Central memory CD4-positive, alpha-beta T cell (primary cell): ENCODE data around the gene EIF3C.
"Not testable (repeated sequence)": the region's sequence is repeated elsewhere in the genome, so short reads cannot be mapped to it uniquely, and the experiment has no call there.

Experiments used
- DNase-seq: peaks from one replicate; pipeline ENCODE4 v3.0.0; 2022
- total RNA-seq, 3 experiments: gene quantifications; one replicate each; lab custom pipeline; 2026; lab: John Stamatoyannopoulos, UW

EIF3C gene, protein sequence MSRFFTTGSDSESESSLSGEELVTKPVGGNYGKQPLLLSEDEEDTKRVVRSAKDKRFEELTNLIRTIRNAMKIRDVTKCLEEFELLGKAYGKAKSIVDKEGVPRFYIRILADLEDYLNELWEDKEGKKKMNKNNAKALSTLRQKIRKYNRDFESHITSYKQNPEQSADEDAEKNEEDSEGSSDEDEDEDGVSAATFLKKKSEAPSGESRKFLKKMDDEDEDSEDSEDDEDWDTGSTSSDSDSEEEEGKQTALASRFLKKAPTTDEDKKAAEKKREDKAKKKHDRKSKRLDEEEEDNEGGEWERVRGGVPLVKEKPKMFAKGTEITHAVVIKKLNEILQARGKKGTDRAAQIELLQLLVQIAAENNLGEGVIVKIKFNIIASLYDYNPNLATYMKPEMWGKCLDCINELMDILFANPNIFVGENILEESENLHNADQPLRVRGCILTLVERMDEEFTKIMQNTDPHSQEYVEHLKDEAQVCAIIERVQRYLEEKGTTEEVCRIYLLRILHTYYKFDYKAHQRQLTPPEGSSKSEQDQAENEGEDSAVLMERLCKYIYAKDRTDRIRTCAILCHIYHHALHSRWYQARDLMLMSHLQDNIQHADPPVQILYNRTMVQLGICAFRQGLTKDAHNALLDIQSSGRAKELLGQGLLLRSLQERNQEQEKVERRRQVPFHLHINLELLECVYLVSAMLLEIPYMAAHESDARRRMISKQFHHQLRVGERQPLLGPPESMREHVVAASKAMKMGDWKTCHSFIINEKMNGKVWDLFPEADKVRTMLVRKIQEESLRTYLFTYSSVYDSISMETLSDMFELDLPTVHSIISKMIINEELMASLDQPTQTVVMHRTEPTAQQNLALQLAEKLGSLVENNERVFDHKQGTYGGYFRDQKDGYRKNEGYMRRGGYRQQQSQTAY
- 4.1 to 24.1 (median 6.7) reads per million in 3 experiments for total RNA-seq

DNA sequence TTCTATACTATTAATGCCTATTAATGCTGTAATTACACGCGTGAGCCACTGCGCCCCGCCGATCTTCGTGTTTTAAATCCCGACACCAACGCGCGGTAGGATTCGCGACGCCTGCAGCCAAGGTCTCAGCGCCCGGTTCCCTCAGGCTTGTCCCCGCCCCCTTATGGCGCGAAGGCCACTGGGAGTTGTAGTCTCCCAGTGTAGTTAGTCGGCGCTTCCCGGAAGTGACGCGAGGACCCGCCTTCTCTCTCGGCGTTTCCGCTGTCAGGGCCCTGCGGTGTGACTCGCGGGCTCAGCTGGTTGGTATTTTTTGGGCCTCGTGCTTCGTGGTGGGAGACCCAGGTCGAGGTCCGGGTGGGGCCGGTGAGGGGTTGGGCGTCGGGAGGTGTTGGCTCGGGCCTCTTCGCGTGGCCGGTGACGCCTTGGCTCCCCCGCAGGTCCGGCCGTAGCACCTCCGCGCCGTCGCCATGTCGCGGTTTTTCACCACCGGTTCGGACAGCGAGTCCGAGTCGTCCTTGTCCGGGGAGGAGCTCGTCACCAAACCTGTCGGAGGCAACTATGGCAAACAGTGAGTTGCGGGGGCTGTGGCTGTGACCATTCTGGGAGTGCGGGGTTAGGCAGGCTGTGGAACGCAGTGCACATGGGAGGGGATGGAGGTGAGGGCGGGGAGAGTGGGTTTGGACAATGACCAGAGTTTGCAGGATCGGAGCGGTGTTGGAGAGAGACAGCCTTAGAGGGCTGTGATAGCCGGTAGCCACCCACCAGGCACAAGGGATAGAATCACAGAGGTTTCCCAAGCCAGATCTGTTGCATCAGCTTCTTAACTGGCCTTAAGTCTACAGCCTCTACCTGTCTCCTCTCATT, at the start of gene EIF3C:
Gene EIF3C, plus strand, starts transcription at position 245 of the 864 bp plus-strand sequence. Its CDS starts 223 bp downstream, at position 468.
- not testable (repeated sequence) for DNase-seq

DNA sequence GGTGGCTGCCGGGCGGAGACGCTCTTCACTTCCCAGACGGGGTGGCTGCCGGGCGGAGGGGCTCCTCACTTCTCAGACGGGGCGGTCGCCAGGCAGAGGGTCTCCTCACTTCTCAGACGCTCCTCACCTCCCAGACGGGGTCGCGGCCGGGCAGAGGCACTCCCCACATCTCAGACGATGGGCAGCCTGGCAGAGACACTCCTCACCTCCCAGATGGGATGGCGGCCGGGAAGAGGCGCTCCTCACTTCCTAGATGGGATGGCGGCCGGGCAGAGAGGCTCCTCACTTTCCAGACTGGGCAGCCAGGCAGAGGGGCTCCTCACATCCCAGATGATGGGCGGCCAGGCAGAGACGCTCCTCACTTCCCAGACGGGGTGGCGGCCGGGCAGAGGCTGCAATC, 45.0 kb upstream of the EIF3C start:
- not testable (repeated sequence) for DNase-seq

DNA sequence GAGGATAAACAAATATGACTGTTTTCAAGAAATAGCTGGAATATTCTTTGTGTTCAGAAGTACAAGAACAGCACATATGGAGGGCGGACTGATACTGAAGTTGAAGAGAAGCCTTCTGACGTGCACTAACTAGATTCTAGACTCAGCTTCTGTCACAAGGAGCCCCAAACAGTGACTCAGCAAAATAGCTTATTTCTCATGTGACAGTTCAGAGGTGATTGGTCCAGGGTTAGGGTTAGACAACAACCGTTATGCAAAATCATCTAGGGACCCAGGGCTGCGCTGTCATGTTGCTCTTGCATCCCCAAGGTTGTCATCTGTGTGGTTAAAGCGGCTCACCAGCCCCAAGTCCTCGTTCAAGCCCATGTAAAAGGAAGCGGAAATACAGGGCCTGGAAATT, 43.8 kb upstream of the EIF3C start:
- not testable (repeated sequence) for DNase-seq

DNA sequence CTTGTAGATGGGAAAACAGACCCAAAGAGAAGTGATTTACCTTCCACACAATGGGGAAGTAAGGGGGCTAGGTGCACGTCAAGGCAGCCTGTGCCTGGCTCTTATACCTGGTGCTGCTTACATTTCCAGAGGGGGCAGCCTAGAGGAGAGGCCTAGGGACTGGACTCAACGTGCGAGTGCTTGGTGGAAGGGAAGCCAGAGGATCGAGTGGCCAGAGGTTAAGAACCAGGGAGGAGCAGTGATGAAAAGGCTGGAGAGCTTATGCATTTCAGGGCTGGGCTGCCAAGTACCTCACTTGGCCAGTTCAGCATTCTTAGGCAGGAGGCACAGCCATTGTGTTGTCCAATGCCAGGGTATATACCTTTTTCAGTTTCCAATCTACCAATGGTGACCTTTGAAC, 43.1 kb upstream of the EIF3C start:
- DNase-seq = not testable (repeated sequence)

DNA sequence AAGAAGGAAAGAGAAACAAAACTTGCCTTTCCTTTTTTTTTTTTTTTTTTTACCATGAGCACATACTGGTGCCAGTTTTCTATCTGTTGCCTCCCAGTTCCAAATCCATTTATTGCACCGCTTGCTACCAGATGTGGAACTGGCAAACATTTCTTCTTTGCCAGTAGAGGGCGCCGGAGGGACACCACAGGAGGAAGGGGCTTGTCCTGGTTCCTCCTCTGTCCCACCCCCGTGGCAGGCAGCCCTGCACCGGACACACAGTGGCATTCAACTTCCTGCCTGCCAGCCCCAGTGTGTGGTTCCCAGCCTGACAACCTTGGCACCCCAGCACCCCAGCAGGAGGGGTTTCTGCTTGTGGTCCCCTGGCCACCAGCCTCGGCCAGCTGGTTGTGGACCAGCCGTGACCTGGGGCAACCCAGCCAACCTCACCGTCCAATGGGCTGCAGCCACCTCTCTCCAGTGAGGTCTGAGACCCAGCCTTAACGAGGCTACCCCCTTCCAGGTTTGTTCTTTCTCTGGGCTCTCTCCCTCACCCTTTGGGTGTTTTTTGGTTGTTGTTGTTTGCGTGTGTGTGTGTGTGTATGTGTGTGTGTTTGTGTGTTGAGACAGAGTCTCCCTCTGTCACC, 22.8 kb upstream of the EIF3C start:
- not testable (repeated sequence) for DNase-seq

DNA sequence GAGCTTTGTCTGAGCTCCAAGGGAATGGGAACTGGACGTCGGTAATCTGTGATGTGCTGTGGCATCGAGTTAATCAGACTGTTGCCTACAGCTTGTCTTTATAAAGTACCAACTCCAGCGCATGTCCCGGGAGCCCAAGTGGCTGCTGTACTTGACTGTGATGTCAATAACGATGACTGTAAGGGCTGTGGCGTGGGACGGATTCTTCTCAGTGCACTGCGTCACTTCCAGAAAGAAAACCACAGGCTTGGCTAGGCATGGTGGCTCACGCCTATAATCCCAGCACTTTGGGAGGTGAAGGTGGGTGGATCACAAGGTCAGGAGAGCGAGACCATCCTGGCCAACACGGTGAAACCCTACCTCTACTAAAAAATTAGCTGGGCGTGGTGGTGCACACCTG, 21.8 kb upstream of the EIF3C start:
- DNase-seq = not testable (repeated sequence)

DNA sequence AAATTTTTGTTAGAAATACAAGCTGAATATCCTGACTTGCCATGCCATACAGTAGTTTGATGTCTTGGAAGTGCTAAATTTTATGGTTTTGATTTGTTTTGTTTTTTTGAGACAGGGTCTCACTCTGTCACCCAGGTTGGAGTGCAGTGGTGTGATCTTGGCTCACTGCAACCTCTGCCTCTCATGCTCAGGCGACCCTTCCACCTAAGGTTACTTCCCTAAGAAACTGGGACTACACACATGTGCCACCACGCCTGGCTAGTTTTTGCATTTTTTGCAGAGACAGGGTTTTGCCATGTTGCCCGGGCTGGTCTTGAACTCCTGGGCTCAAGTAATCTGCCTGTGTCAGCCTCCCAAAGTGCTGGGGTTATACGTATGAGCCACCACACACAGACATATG, 19.5 kb upstream of the EIF3C start:
- not testable (repeated sequence) for DNase-seq

DNA sequence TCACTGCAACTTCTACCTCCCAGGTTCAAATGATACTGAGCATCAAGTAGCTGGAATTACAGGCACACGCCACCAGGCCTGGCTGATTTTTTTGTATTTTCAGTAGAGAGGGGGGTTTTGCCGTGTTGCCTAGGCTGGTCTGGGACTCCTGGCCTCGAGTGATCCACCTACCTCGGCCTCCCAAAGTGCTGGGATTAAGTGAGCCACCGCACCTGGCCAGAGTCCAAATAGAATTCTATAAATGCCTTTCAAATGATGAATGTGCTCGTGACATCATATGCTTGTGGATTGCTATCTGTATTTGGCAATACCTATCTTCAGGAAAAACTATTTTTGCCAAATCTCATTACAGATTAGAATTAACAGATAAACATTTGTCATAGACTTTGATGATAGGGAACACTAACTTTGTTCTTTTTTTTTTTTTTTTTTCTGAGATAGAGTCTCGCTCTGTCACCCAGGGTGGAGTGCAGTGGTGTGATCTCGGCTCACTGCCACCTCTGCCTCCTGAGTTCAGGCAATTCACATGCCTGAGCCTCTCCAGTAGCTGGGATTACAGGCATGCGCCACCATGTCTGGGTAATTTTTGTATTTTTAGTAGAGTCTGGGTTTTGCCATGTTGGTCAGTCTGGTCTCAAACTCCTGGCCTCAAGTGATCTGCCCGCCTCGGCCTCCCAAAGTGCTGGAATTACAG, 17.9 kb upstream of the EIF3C start:
- DNase-seq = not testable (repeated sequence)

DNA sequence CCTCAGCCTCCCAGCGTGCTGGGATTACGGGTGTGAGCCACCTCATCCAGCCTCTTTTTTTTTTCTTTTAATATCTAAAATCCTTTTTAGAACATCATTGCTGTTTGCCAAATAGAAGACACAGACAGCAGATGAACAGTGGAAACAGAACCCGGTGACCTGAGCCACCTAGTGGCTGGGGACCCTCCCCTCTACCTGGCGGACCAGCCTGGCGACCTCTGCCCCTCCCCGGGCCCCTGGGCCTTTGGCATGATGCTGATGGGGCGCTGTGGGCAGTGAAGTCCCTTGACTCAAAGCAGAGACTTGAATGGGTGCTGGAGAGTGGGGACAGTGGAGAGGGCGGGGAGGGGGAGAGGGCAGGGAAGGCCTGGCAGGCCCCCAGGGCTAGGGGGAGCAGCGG, 11.5 kb upstream of the EIF3C start:
- not testable (repeated sequence) for DNase-seq

DNA sequence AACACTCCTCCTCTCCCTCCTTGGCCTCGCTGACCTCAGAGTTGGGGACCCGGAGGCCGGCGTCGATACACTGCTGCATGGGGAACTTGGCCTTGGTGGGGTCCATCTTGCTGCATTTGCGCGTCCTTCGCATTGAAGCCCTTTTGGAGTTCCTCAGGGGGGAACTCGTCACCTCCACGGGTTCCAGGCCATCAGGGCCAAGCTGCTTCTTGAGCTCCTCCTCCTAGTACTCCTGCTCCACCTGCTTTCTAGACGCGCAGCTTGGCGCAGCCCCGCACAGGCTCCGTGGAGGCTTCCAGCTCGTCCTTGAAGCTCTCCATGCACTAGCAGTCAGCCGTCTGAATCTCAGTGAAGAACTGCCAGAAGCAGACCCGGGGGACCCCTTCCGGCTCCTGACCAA, 10.9 kb upstream of the EIF3C start:
- not testable (repeated sequence) for DNase-seq

DNA sequence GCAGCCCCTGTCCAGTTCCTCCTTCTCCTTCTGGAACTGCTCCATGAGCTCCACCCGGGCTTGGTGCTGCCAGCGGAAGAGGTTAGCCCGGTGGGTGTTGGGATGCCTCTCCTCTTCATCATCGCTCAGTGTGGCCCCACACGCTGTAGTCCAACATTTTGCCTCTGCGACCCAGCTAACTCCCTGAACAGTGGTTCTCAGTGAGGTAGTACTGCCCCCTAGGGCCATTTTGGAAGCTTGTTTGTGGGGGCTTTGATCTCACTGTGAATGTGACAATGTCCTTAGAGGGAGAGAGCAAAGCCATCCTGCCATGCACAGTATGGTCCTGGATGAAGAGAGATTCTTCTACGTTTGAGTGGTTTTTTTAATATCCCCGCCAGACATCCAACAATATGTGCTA, 9.9 kb upstream of the EIF3C start:
- DNase-seq = not testable (repeated sequence)

DNA sequence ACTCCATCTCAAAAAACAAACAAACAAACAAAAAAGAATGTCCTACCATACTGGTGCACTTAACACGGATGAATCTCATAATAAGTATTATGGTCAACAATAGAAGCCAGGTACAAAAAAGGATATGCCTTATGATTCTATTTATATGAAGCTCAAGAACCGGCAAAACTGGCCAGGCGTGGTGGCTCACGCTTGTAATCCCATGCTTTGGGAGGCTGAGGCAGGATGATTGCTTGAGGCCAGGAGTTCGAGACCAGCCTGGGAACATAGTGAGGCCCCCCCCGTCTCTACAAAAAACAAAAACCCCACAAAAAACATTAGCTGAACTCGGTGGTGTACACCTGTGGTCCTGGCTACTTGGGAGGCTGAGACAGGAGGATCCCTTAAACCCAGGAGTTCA, 7.0 kb upstream of the EIF3C start:
- DNase-seq = not testable (repeated sequence)

DNA sequence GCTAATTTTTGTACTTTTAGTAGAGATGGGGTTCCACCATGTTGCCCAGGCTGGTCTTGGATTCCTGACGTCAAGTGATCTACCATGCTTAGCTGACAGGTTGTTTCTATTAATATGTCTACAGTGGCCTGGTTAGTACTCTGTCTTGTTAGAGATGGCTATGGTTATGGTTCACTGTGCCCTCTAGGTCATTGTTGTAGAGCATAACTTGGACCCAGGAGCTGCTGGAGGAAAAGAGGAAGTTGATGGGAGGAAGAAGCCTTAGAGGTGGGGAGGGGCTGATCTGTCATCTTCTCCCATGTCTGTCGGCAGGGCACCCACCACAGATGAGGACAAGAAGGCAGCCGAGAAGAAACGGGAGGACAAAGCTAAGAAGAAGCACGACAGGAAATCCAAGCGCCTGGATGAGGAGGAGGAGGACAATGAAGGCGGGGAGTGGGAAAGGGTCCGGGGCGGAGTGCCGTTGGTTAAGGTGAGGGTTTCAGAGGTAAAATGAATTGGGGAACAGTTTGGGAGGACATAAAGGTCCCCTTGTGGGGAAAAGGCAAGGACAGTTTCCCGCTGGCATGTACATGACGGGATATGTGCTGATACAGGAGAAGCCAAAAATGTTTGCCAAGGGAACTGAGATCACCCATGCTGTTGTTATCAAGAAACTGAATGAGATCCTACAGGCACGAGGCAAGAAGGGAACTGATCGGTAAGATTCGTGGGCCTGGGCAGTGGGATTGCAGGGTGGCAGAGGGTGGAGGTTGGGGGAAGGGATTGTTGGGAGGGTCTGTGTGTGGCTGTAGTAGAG, 11.8 kb downstream of the EIF3C start:
- not testable (repeated sequence) for DNase-seq

DNA sequence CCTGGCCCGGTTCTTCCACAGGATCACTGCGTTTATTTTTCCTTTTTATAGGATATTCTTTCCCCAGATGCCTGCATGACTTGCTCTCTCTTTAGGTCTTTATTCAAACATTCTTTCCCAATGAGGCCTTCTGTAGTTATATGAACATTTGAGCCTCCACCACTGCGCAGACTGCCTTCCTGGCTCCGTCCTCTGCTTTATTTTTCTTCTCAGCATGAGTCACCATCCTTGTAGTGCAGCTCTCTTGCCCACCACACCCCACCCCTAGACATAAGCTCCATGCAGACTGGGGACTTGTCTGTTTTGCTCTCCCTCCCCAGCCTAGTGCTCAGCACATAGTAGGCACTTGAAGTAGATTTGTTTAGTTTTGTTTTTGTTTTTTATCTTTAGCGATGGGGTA, 20.0 kb downstream of the EIF3C start:
- DNase-seq = not testable (repeated sequence)

DNA sequence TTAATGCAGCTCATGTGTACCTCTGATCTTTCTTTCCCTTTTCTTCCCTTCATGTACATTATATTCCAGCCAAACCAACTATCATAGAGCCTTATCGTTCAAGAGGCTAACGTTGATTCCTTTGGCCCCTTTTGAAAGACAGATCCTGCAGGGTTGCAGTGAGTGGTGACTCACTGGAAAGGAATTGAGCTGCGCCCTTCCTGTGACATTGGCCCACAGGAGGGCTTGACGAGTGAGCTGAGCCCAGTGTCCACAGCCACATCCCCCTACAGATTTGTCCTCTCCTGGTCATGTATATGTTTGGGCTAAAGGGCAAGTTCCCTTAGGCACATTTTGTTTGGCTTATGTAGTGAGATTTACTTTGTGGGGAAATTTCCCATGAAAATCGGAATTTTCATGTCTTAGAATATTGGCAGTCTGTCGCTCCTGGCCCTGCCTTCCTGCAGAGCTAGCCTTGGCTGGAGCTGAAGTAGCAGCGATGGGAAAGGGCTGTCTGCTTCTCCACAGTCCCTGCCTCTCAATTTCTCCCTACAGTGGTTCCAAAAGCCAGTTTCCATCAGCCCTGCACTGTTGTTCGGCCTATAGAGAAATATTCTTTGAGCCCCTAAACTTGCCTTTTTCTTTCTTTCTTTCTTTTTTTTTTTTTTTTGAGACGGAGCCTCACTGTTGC, 21.3 kb downstream of the EIF3C start:
- not testable (repeated sequence) for DNase-seq

DNA sequence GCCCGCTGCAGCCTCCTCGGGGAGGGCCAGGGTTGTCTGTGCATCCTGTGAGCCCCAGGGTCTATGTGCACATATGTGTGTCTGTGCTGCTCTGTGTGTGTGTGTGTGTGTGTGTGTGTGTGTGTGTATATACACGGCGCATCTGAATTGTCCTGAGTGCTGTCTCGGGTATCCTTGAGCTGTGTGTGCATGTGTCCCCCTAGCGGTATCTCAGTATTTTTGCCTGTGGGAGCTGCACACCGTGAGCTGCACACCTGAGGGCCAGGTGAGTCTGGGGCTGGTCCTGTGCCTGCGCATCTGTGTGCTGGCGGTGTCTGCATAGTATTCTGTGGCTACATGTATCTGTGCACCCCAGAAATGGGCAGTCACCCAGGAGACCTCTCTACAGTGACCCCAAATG, 28.5 kb downstream of the EIF3C start:
- not testable (repeated sequence) for DNase-seq

DNA sequence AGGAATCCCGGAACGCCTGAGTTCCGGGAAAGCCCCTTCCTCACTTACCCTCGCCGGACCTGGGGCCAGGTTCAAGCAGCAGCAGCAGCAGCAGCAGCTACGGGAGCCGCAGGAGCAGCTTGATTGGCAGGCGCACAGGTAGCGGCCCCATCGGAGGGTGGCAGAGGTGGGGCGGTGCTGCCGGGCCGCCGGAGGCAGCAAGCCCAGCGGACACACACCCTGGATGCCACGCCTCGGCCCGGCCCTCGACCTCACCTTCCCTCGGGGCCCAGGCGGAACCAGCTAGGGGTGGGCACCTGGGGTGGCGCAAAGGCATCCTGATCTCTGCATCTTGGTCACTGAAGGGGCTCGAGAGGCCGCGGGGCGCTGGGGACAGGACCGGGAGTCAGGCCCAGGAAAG, 29.4 kb downstream of the EIF3C start:
- not testable (repeated sequence) for DNase-seq

DNA sequence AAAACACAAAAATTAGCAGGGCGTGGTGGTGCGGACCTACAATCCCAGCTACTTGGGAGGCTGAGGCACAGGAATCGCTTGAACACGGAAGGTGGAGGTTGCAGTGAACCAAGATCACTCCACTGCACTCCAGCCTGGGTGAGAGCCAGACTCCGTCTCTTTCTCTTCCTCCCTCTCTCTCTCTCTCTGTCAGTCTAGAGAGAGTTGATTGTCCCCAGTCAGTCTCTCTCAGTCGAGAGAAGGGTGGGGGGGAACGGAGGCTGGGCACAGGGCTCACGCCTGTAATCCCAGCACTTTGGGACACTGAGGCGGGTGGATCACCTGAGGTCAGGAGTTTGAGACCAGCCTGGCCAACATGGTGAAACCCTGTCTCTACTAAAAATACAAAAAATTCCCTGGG, 30.0 kb downstream of the EIF3C start:
- not testable (repeated sequence) for DNase-seq

DNA sequence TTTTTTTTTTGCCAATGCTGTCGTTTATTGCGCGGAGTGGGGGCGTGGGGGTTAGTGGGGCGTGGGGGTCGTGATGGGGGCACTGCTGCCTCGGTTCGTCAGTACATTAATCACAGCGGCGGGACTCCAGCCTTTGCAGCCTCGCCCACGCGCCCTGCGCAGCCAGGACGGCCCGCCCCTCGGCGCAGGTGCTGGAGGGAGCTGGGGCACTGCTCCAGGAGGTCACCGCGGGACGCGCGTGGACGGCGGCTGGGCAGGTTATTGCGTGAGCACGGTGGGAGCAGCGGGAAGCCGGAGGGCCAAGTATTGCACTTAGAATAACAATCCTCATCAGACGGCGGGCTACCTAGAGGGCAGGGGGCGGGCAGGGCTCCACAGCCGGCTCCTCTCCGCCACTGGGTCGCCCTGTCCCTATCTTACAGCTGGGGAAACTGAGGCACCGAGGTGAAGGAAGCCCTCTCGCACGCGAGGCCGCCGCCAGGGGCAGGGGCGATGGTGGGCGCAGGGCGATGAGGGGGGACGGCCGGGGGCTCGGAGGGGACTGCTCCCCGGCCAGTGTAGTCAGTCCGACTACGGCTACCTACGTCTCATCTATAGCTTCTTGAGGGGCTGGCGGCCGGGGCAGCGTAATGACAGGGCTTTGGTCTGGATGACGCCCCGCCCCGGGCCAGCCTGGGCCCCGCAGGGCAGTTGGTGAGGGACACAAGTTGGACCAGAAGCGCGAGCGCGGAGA, 35.5 kb downstream of the EIF3C start:
- DNase-seq = not testable (repeated sequence)
